Measurements from ENCODE around the gene S100P.

DNA sequence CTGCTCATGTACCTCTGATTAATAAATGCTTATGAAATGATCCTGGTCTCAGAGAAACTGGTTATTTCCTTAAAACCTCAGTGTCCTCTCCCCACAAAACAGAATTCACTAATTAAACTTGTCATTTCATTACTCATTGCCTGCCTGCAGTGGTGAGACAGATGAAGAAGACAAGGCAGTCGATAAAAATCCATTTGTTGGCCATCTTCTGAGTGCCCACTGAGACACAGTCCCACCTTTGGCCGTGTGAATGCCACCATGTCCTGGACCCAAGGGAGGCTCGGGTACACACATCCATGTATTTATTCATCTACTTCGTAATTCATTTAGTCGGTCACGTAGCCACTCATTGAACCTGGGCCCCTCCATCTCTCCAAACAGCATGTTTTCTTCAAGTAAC, 3.5 kb downstream of the S100P start:
- TF ChIP-seq POLR2A (IDR thresholded peaks at IDR 0.05; ENCODE audit: low read length) (no peak), GATA3 (IDR thresholded peaks at IDR 0.05; ENCODE audit: borderline replicate concordance) (no peak), TFCP2L1 (CRISPR knock-in tag; IDR thresholded peaks at IDR 0.05) (no peak), ZFP36 (IDR thresholded peaks at IDR 0.05; ENCODE audit: borderline replicate concordance, partially characterized antibody) (no peak), NFE2L2 (conservative IDR thresholded peaks at IDR 0.05; ENCODE audit: low read length) (no peak), ESRRA (IDR thresholded peaks at IDR 0.05; ENCODE audit: borderline replicate concordance, low read length) (no peak)
- TF ChIP-seq, protein P1, sequence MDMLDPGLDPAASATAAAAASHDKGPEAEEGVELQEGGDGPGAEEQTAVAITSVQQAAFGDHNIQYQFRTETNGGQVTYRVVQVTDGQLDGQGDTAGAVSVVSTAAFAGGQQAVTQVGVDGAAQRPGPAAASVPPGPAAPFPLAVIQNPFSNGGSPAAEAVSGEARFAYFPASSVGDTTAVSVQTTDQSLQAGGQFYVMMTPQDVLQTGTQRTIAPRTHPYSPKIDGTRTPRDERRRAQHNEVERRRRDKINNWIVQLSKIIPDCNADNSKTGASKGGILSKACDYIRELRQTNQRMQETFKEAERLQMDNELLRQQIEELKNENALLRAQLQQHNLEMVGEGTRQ (IDR thresholded peaks at IDR 0.05), result no peak
- TF ChIP-seq, protein P2, sequence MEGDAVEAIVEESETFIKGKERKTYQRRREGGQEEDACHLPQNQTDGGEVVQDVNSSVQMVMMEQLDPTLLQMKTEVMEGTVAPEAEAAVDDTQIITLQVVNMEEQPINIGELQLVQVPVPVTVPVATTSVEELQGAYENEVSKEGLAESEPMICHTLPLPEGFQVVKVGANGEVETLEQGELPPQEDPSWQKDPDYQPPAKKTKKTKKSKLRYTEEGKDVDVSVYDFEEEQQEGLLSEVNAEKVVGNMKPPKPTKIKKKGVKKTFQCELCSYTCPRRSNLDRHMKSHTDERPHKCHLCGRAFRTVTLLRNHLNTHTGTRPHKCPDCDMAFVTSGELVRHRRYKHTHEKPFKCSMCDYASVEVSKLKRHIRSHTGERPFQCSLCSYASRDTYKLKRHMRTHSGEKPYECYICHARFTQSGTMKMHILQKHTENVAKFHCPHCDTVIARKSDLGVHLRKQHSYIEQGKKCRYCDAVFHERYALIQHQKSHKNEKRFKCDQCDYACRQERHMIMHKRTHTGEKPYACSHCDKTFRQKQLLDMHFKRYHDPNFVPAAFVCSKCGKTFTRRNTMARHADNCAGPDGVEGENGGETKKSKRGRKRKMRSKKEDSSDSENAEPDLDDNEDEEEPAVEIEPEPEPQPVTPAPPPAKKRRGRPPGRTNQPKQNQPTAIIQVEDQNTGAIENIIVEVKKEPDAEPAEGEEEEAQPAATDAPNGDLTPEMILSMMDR (IDR thresholded peaks at IDR 0.05), result no peak
- TF ChIP-seq, protein P3, sequence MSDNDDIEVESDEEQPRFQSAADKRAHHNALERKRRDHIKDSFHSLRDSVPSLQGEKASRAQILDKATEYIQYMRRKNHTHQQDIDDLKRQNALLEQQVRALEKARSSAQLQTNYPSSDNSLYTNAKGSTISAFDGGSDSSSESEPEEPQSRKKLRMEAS (IDR thresholded peaks at IDR 0.05), result no peak

Measured in A549 (cell line).